Measurements from ENCODE around the gene EVI5. TPM values are rescaled to one million over a fixed set of nuclear protein-coding genes. Genes with fewer than 3 reads are reported as not detected.

The EVI5 gene
- total RNA-seq, 2 experiments from 2014 or later = 2.9 TPM

DNA sequence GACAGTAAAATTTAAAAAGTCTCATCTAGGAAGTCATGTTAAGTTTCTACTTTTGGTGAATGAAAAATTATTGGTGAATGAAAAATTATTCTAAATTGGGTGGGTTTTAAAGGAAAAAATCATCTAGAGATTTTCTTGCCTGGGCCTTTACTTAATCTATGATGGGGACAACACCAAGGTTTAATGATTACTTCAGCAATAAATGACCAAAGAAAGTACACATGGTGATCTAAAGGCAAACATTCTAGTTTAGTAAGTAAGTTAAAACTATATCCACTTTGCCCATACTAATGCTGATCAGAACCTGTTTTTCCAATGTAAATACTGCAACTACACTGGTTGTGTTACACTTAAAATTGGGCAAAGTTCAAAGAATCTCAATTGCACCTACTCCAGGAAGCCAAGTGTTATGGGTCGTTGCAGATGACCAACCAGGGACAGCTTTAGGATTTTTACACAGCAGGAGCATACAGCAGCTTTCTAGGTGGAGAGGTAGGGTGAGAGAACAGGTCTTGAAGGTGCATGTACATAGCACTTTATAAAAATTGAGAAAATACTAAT lies 32.3 kb upstream of the EVI5 start:
- H3K4me1 Mint-ChIP-seq = no peaks in the 10 kb centered on the region
- ChIA-PET CTCF (interaction anchor here (1.0 to 6.1 kb wide), 6 partner anchors 9 to 69 kb away, joined by 3 to 105 read pairs (median 8); partner anchors contain the start of gene RPL5), POLR2A (no interaction called here)
- H3K27me3 Mint-ChIP-seq = peaks cover 39% of the 10 kb centered on the region
- DNase-seq = no peak
- no peaks in the 10 kb centered on the region for H3K36me3 Mint-ChIP-seq (ENCODE audit: low read depth)
- H3K27ac Mint-ChIP-seq = no peak overlapping the region
- no peak overlapping the region for H3K4me3 Mint-ChIP-seq
- H3K9me3 Mint-ChIP-seq = no peaks in the 10 kb centered on the region

DNA sequence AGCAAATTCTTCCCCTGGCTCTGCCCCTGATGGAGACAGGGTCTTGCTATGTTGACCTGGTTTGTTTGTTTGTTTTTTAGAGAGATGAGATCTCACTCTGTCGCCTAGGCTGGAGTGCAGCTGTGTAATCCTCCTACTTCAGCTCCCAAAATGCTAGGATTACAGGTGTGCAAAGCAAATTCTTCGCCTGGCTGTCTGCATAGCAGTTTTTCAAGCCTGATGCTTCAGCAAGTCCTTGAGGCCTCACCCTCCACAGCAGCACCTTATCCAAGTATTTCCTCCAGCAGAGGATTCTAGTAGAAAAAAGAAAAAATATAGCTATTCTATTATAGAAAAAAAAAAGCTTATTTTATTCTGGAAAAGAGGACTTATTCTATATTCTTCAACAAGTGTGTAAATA lies 31.8 kb upstream of the EVI5 start:
- Mint-ChIP-seq H3K4me1 (no peaks in the 10 kb centered on the region), H3K4me3 (no peak overlapping the region), H3K9me3 (no peaks in the 10 kb centered on the region), H3K36me3 (ENCODE audit: low read depth) (no peaks in the 10 kb centered on the region), H3K27me3 (peaks cover 42% of the 10 kb centered on the region), H3K27ac (no peak overlapping the region)
- DNase-seq = no peak
- ChIA-PET POLR2A (no interaction called here), CTCF (interaction anchor here (0.5 to 6.1 kb wide), 5 partner anchors 12 to 69 kb away, joined by 3 to 105 read pairs (median 4); no protein-coding TSS in a partner anchor)

DNA sequence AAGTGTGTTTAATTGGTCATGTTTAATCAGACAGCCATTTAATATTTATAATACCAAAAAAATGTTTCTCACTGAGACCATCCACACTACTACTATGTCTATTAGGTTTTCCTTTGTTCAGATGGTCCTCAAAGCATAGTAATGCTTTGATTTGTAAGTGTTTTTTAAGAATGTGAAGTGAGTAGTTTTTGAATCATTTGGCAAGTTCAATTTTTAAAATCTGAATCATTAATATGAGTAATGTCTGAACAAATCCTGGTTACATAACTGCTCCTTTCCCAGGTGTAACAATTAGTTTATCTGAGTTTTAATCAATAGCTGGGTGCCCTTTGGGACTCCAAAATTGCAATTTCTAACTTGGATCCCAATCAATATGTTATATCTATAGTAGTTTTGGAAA lies 23.5 kb upstream of the EVI5 start:
- Mint-ChIP-seq H3K4me1 (no peaks in the 10 kb centered on the region), H3K27ac (no peak overlapping the region), H3K27me3 (peaks cover 24% of the 10 kb centered on the region), H3K9me3 (peaks cover 4% of the 10 kb centered on the region), H3K36me3 (ENCODE audit: low read depth) (no peaks in the 10 kb centered on the region), H3K4me3 (no peak overlapping the region)
- DNase-seq = no peak
- POLR2A ChIA-PET = no interaction called here
- CTCF ChIA-PET = interaction anchor here (2.0 kb wide), 1 partner anchor 10 kb away, joined by 9 read pairs; no protein-coding TSS in a partner anchor

DNA sequence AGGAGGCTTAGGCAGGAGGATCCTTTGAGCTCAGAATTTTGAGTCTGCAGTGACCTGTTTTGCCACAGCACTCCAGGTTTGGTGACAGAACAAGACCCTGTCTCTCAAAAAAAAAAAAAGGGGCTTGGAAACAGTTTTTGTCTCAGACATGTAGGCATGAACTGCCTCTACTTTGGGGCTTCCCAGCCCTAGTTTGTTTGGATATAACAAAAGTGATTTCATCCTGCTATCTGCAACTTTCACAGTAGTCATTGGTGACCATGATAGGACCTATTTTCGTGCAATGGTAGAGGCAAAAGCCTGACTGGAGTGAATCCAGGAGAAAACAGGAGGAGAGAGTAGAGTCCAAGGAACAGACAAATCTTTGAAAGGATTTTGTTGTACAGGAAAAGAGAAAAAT lies 20.3 kb upstream of the EVI5 start:
- ChIA-PET POLR2A (no interaction called here), CTCF (interaction anchor here (1.1 kb wide), 1 partner anchor 56 kb away, joined by 4 read pairs; no protein-coding TSS in a partner anchor)
- H3K4me3 Mint-ChIP-seq = no peak overlapping the region
- peaks cover 14% of the 10 kb centered on the region for H3K27me3 Mint-ChIP-seq
- no peak for DNase-seq
- H3K27ac Mint-ChIP-seq = no peak overlapping the region
- H3K9me3 Mint-ChIP-seq = peaks cover 4% of the 10 kb centered on the region
- H3K36me3 Mint-ChIP-seq (ENCODE audit: low read depth) = no peaks in the 10 kb centered on the region
- H3K4me1 Mint-ChIP-seq = no peaks in the 10 kb centered on the region

DNA sequence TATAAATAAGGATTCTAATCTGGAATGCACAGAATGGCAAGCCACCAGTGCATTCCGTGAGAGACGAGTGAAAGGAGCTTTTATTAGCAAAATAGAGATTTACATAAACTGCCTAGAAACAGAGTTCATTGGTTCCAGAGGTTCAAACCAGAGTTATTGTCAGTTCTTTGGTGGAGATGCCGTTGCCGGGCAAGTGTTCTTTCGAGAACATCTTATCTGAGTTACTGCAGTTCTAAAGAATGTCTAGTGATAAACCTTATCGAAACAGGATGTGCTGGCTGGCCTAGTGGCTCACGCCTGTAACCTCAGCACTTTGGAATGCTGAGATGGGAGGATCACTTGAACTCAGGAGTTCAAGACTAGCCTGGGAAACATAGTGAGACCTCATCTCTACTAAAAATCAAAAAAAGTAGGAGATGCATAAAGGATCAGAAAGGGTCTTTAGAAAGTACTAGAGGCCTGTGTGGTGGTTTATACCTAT lies 19.9 kb upstream of the EVI5 start:
- CTCF ChIA-PET = interaction anchor here (1.0 to 1.1 kb wide), 2 partner anchors 13 to 56 kb away, joined by 3 to 4 read pairs; no protein-coding TSS in a partner anchor

DNA sequence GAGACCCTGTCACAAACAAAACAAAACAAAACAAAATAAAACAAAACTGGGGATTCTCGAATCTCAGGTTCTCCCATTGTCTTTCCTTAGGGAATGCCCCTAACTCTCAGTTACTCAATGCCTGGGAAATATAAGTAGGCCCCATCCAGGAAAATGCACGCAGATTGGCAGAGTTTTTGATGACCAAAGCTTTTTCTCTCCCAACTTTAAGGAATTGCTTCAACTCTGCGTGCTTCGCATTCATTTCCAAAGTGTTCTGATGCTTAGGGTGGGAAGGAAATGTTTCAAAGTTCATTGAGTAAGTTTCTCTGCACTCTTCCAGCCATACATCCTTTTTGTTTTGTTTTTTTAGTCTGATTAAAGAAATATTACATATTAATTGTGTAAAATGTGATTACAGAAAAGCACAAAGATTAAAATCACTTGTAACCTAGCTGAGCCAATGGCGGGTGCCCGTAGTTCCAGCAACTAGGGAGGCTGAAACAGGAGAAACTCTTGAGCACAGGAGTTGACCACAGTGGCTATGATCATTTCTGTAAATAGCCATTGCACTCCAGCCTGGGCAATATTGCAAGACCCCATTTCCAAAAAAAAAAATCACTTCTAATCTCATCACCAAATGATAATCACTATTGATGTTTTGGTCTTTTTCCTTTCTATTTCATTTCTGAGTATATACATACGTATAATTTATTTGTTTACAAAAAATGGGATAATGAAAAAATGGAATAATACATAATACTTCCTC lies 18.4 kb upstream of the EVI5 start:
- ChIA-PET POLR2A (interaction anchor here (1.1 kb wide), 1 partner anchor 29 kb away, joined by 3 read pairs; the partner anchor contains the start of gene RPL5), CTCF (interaction anchor here (1.0 kb wide), 1 partner anchor 15 kb away, joined by 3 read pairs; no protein-coding TSS in a partner anchor)
- Mint-ChIP-seq H3K27ac (no peak overlapping the region), H3K4me1 (no peaks in the 10 kb centered on the region), H3K36me3 (ENCODE audit: low read depth) (no peaks in the 10 kb centered on the region), H3K4me3 (no peak overlapping the region), H3K9me3 (peaks cover 4% of the 10 kb centered on the region), H3K27me3 (peaks cover 14% of the 10 kb centered on the region)
- DNase-seq = no peak

More for the DNA sequence above, 19.9 kb upstream of the EVI5 start:
- Mint-ChIP-seq H3K27ac (no peak overlapping the region), H3K36me3 (ENCODE audit: low read depth) (no peaks in the 10 kb centered on the region), H3K9me3 (peaks cover 4% of the 10 kb centered on the region), H3K27me3 (peaks cover 14% of the 10 kb centered on the region), H3K4me3 (no peak overlapping the region), H3K4me1 (no peaks in the 10 kb centered on the region)
- POLR2A ChIA-PET = no interaction called here
- no peak for DNase-seq

DNA sequence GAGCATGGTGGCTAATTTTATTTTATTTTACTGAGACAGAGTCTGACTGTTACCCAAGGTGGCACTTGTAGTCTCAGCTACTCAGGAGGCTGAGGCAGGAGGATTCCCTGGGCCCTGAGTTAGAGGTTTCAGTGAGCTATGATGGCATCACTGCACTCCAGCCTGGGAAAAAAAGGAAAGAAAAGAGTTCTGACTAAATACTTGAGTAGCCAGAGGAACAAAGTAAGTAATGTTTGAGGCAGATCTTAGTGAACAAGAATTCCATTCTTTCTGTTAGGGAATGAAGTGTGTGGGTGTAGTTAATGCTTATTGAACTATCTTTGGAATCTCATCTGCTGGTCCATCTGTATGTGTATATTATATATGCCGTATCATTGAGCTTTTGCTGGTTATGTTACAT lies 13.1 kb upstream of the EVI5 start:
- no peaks in the 10 kb centered on the region for H3K4me1 Mint-ChIP-seq
- no peak for DNase-seq
- POLR2A ChIA-PET = no interaction called here
- H3K27ac Mint-ChIP-seq = no peak overlapping the region
- H3K4me3 Mint-ChIP-seq = no peak overlapping the region
- no peaks in the 10 kb centered on the region for H3K36me3 Mint-ChIP-seq (ENCODE audit: low read depth)
- no peaks in the 10 kb centered on the region for H3K9me3 Mint-ChIP-seq
- CTCF ChIA-PET = interaction anchor here (0.6 kb wide), 1 partner anchor 1287 kb away, joined by 3 read pairs; no protein-coding TSS in a partner anchor
- H3K27me3 Mint-ChIP-seq = peaks cover 40% of the 10 kb centered on the region

DNA sequence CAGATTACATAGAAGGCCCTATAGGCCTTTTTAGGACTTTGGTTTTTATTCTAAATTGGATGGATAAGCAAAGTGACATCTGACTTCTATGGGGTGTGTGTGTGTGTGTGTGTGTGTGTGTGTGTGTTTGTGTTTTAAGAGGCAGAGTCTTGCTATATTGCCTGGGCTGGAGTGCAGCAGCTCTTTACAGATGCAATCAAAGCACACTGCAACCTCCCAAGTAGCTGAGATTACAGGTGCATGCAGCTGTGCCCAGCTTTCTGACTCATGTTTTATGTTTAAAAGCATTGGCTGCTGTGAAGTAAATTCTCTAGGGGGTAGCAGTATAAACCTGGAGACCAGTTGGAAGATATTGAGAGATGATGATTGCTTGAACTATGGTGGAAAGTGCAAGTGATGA lies 12.4 kb upstream of the EVI5 start:
- POLR2A ChIA-PET = no interaction called here
- H3K27me3 Mint-ChIP-seq = peaks cover 45% of the 10 kb centered on the region
- no peaks in the 10 kb centered on the region for H3K4me1 Mint-ChIP-seq
- H3K4me3 Mint-ChIP-seq = no peak overlapping the region
- H3K27ac Mint-ChIP-seq = no peak overlapping the region
- no peaks in the 10 kb centered on the region for H3K36me3 Mint-ChIP-seq (ENCODE audit: low read depth)
- H3K9me3 Mint-ChIP-seq = no peaks in the 10 kb centered on the region
- CTCF ChIA-PET = interaction anchor here (0.6 kb wide), 1 partner anchor 1287 kb away, joined by 3 read pairs; no protein-coding TSS in a partner anchor
- no peak for DNase-seq

DNA sequence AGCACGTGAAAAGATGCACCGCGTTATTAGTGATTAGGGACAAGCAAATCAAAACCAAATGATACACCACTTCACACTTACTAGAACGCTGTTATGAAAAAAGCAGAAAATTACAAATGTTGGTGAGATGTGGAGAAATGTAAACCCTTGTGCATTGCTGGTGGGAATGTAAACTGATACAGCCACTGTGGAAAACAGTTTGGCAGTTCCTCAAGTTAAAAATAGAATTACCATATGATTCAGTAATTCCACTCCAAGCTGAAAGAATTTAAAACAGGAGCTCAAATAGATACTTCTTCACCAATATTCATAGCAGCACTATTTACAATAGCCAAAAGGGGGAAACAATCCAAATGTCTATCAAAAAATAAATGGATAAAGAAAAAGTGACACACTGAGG lies 10.3 kb upstream of the EVI5 start:
- Mint-ChIP-seq H3K36me3 (ENCODE audit: low read depth) (no peaks in the 10 kb centered on the region), H3K27ac (no peak overlapping the region), H3K4me3 (no peak overlapping the region), H3K27me3 (peaks cover 54% of the 10 kb centered on the region), H3K9me3 (no peaks in the 10 kb centered on the region), H3K4me1 (no peaks in the 10 kb centered on the region)
- DNase-seq = no peak
- ChIA-PET POLR2A (no interaction called here), CTCF (interaction anchor here (1.0 kb wide), 1 partner anchor 46 kb away, joined by 4 read pairs; no protein-coding TSS in a partner anchor)

DNA sequence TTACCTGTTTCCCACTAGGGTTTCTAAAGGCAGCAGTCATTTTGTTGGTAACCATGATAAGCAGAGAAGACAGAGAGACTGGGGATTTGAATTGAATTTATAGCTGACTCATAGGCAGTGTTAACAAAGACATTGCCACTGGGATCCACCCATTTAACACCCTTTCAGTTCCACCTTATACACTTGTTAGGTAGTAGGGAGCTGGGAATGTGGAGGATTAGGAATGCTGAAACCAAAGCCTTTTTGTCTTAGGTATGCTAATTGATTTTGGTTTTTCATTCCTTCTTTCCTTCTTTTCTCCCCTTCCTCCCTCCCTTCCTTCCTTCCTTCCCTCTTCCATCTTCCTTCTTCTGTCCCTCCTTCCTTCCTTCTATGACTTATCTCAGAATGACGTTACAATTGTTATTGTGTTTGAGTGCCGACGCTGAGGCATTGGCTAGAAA lies 7.5 kb upstream of the EVI5 start:
- CTCF ChIA-PET = interaction anchor here (1.2 kb wide), 1 partner anchor 24 kb away, joined by 6 read pairs; no protein-coding TSS in a partner anchor
- no peaks in the 10 kb centered on the region for H3K36me3 Mint-ChIP-seq (ENCODE audit: low read depth)
- peaks cover 67% of the 10 kb centered on the region for H3K27me3 Mint-ChIP-seq
- no peak overlapping the region for H3K4me3 Mint-ChIP-seq
- H3K4me1 Mint-ChIP-seq = no peaks in the 10 kb centered on the region
- no peaks in the 10 kb centered on the region for H3K9me3 Mint-ChIP-seq
- DNase-seq = no peak
- H3K27ac Mint-ChIP-seq = no peak overlapping the region
- POLR2A ChIA-PET = no interaction called here

DNA sequence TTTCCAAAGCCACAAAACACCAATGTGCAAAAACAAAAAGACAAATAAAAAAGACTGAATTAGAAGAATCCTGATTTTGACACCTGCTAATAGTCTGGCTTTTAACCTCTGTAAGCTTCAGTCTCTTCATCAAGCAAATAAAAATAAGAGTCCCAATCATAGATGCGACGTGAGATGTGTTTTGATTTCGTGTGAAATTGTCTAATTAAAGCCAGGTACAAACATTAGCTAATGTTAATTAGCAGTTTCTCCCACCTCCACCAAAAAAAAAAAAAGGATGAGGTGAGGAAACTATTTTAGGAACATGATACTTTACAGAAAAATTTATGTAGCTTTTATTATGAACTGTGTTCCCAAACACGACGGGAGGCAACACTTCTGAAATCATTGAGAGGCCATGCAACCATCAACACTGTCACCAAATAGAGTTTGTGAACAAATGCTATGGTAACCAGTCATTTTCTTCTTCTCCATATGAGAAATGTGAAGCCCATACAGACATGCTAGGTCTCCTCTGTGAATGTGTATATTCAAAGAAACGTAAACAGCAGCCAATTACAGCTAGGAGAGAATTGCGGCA lies 6.7 kb upstream of the EVI5 start:
- CTCF ChIA-PET = interaction anchor here (1.2 to 2.0 kb wide), 2 partner anchors 25 to 43 kb away, joined by 6 to 8 read pairs; no protein-coding TSS in a partner anchor

DNA sequence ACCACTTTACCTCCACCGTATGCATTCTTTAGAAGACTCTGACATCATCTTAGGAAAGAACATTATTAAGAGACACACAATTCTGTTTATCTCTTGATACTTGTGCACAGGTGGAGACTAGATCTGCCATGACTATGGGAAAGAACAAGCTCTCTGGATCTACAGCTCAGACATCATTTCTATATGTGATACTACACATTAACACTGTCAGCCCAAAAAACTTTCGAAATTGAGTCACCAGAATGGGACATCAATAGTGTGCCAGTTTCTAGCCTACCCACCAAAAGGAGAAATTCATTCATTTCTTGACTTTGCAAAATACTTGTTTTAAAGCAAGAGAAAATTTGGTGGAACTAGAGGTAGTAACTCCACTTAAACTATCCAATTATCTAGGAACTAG lies 6.0 kb upstream of the EVI5 start:
- no peak overlapping the region for H3K27ac Mint-ChIP-seq
- no peaks in the 10 kb centered on the region for H3K36me3 Mint-ChIP-seq (ENCODE audit: low read depth)
- H3K27me3 Mint-ChIP-seq = peaks cover 72% of the 10 kb centered on the region
- no peak for DNase-seq
- ChIA-PET POLR2A (no interaction called here), CTCF (interaction anchor here (0.7 to 2.0 kb wide), 4 partner anchors 26 to 85 kb away, joined by 3 to 8 read pairs (median 4); no protein-coding TSS in a partner anchor)
- no peak overlapping the region for H3K4me3 Mint-ChIP-seq
- H3K4me1 Mint-ChIP-seq = peaks cover 2% of the 10 kb centered on the region
- no peaks in the 10 kb centered on the region for H3K9me3 Mint-ChIP-seq

More for the DNA sequence above, 6.7 kb upstream of the EVI5 start:
- no peak overlapping the region for H3K27ac Mint-ChIP-seq
- H3K27me3 Mint-ChIP-seq = peaks cover 68% of the 10 kb centered on the region
- no peaks in the 10 kb centered on the region for H3K4me1 Mint-ChIP-seq
- POLR2A ChIA-PET = no interaction called here
- H3K36me3 Mint-ChIP-seq (ENCODE audit: low read depth) = no peaks in the 10 kb centered on the region
- H3K9me3 Mint-ChIP-seq = no peaks in the 10 kb centered on the region
- no peak overlapping the region for H3K4me3 Mint-ChIP-seq
- no peak for DNase-seq

DNA sequence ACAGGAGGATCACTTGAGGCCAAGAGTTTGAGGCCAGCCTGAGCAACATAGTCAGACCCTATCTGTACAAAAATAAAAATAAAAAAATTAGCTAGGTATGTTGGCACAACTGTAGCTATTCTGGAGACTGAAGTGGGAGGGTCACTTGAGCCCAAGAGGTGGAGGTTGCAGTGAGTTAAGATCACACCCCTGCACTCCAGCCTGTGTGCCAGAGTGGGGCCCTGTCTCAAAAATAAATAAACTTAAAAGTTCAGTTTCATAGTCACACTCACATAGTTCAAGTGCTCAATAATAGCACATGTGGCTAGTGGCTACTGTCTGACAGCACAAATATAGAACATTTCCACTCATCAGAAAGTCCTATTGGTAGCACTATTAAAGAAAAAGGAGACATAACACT lies 5.2 kb upstream of the EVI5 start:
- peaks cover 72% of the 10 kb centered on the region for H3K27me3 Mint-ChIP-seq
- ChIA-PET CTCF (interaction anchor here (1.2 to 2.0 kb wide), 3 partner anchors 27 to 41 kb away, joined by 3 to 8 read pairs (median 5); no protein-coding TSS in a partner anchor), POLR2A (no interaction called here)
- no peak overlapping the region for H3K4me3 Mint-ChIP-seq
- H3K9me3 Mint-ChIP-seq = no peaks in the 10 kb centered on the region
- no peak for DNase-seq
- H3K27ac Mint-ChIP-seq = no peak overlapping the region
- H3K4me1 Mint-ChIP-seq = peaks cover 6% of the 10 kb centered on the region
- no peaks in the 10 kb centered on the region for H3K36me3 Mint-ChIP-seq (ENCODE audit: low read depth)

Measured in activated CD4-positive, alpha-beta memory T cell treated with anti-CD3 and anti-CD28 coated beads, Interleukin-2, amount 10 ng/mL, durations not matched to agents 7 days and 5 days (primary cell).